H1 (cell line): ENCODE data around the gene GPC2. TPM values are rescaled to one million over a fixed set of nuclear protein-coding genes. Genes with fewer than 3 reads are reported as not detected.

ENCODE experiments used
- ASH2L ChIP-seq: fragments of 200-600, 300-600 bp; sonication (generic); IDR thresholded peaks from one replicate; pipeline ENCODE4 v1.7.1; 2017; ENCODE audit warnings: low read length
- CBX5 ChIP-seq: fragments of 300-800, 300-1000 bp; sonication (generic); IDR thresholded peaks from 2 replicates; pipeline ENCODE4 v1.7.1; 2016; ENCODE audit warnings: antibody characterized with exemption, low read length, low read depth
- CHD1 ChIP-seq: IDR thresholded peaks from 2 replicates; pipeline ENCODE4 v1.6.1; 2012; ENCODE audit warnings: low read depth, low read length, improper control_type of control experiment
- EGR1 ChIP-seq: IDR thresholded peaks from 2 replicates; pipeline ENCODE4 v1.6.1; 2011; ENCODE audit warnings: low read depth, low read length, borderline replicate concordance
- FOSL1 ChIP-seq: IDR thresholded peaks from 2 replicates; pipeline ENCODE4 v1.6.1; 2011; ENCODE audit warnings: mild to moderate bottlenecking, low read depth, low read length, moderate library complexity; ENCODE audit not compliant: insufficient read depth
- GABPA ChIP-seq: IDR thresholded peaks from 2 replicates; pipeline ENCODE4 v1.6.1; 2011; ENCODE audit warnings: mild to moderate bottlenecking, low read length, moderate library complexity, borderline replicate concordance; ENCODE audit not compliant: insufficient read depth
- HDAC2 ChIP-seq, 2 experiments: fragments of 300-600 bp in 1 of 2; sonication (generic) in 1 of 2; IDR thresholded peaks; 2 replicates each; pipeline ENCODE4 v1.6.1; 2011 to 2012; ENCODE audit warnings: low read depth in 2 of 2, low read length in 2 of 2, mild to moderate bottlenecking in 2 of 2, moderate library complexity in 2 of 2, borderline replicate concordance in 1 of 2, inconsistent platforms in 1 of 2
- JUND ChIP-seq: IDR thresholded peaks from 2 replicates; pipeline ENCODE4 v1.6.1; 2011; ENCODE audit warnings: mild to moderate bottlenecking, improper control_type of control experiment, low read length
- KDM1A ChIP-seq: fragments of 200-600, 300-600 bp; sonication (generic); IDR thresholded peaks from 2 replicates; pipeline ENCODE4 v1.7.1; 2016; ENCODE audit warnings: mild to moderate bottlenecking, low read length, borderline replicate concordance
- POLR2A ChIP-seq, 2 experiments: IDR thresholded peaks; 1 replicate in 1 of 2; 2 replicates in 1 of 2; pipeline ENCODE4 v1.6.1; 2011; ENCODE audit warnings: low read depth in 2 of 2, low read length in 2 of 2, mild to moderate bottlenecking in 2 of 2; ENCODE audit errors: control extremely low read depth in 1 of 2
- POU5F1 ChIP-seq: IDR thresholded peaks from 2 replicates; pipeline ENCODE4 v1.6.1; 2011; ENCODE audit warnings: low read depth, mild to moderate bottlenecking, low read length, moderate library complexity
- RAD21 ChIP-seq, 2 experiments: IDR thresholded peaks in 1 of 2; conservative IDR thresholded peaks in 1 of 2; 2 replicates each; pipeline ENCODE4 v1.6.1; 2011; ENCODE audit warnings: low read depth in 2 of 2, low read length in 2 of 2, improper control_type of control experiment in 1 of 2, inconsistent platforms in 1 of 2, mild to moderate bottlenecking in 1 of 2, moderate library complexity in 1 of 2
- RBBP5 ChIP-seq: IDR thresholded peaks from 2 replicates; pipeline ENCODE4 v1.7.1; 2012; ENCODE audit warnings: low read depth, mild to moderate bottlenecking, inconsistent platforms, low read length, moderate library complexity, borderline replicate concordance
- RFX5 ChIP-seq: IDR thresholded peaks from 2 replicates; pipeline ENCODE4 v1.6.1; 2011; ENCODE audit warnings: low read depth, low read length, improper control_type of control experiment, borderline replicate concordance
- RXRA ChIP-seq: IDR thresholded peaks from 2 replicates; pipeline ENCODE4 v1.6.1; 2011; ENCODE audit warnings: low read depth, mild to moderate bottlenecking, low read length, moderate library complexity; ENCODE audit not compliant: insufficient read depth
- SIRT6 ChIP-seq: IDR thresholded peaks from one replicate; pipeline ENCODE4 v1.7.1; 2012; ENCODE audit warnings: low read length, inconsistent platforms
- SIX5 ChIP-seq: IDR thresholded peaks from 2 replicates; pipeline ENCODE4 v1.6.1; 2011; ENCODE audit warnings: mild to moderate bottlenecking, low read depth, low read length
- SP1 ChIP-seq: IDR thresholded peaks from 2 replicates; pipeline ENCODE4 v1.6.1; 2011; ENCODE audit warnings: low read depth, low read length
- SP4 ChIP-seq: IDR thresholded peaks from 2 replicates; pipeline ENCODE4 v1.6.1; 2012; ENCODE audit warnings: low read length, inconsistent platforms
- TAF1 ChIP-seq: IDR thresholded peaks from 2 replicates; pipeline ENCODE4 v1.6.1; 2011; ENCODE audit warnings: mild to moderate bottlenecking, low read depth, low read length
- ZNF274 ChIP-seq: IDR thresholded peaks from 2 replicates; pipeline ENCODE4 v1.7.0; 2012; ENCODE audit warnings: low read length, borderline replicate concordance; ENCODE audit errors: extremely low read depth
- polyA plus RNA-seq, 7 experiments: library from polyadenylated mRNA; depleted of rRNA in 3 of 7; stranded (reverse) in 5 of 7; unstranded in 2 of 7; fragments of >200 nt in 5 of 7; fragments of 200-250 nt in 2 of 7; gene quantifications; 1 replicate in 5 of 7; 2 replicates in 1 of 7; 4 replicates in 1 of 7; pipeline versions ENCODE4 v1.2.1 to v1.2.3, GENCODE V29; 2011 to 2013; ENCODE audit warnings: missing spikeins in 2 of 7, mixed read lengths in 2 of 7
- total RNA-seq: library from RNA; stranded (reverse); fragmentation: NEBNext Ultra II Directional; extraction: Animal tissue kit (Norgen Biotek cat#: 25700); gene quantifications from 2 replicates; pipeline ENCODE4 v1.2.1, GENCODE V29; 2021
- TF ChIP-seq, protein P1 (sequence below): IDR thresholded peaks from 2 replicates; pipeline ENCODE4 v1.6.1; 2011; ENCODE audit warnings: low read depth, mild to moderate bottlenecking, low read length; ENCODE audit not compliant: insufficient read depth
- TF ChIP-seq, protein P2 (sequence below): IDR thresholded peaks from 2 replicates; pipeline ENCODE4 v1.6.1; 2011; ENCODE audit warnings: low read length, improper control_type of control experiment

Gene GPC2
- total and polyA plus RNA-seq, 2 of the 8 experiments (the other 6 are each of a cell fraction or from before 2014, with no cell fraction given) = 25.3 to 44.8 TPM

GRCh38 chr7:100177045-100178001 lies at the start of gene GPC2, which contains the start of gene STAG3 (continued):
- TF ChIP-seq RXRA = no peak
- TF ChIP-seq EGR1 = no peak
- TF ChIP-seq CHD1 = no peak
- peak; percentile 69 for TF ChIP-seq SP1
- TF ChIP-seq CBX5 = no peak
- no peak for TF ChIP-seq GABPA
- TF ChIP-seq ZNF274 = no peak
- TF ChIP-seq, protein P1, sequence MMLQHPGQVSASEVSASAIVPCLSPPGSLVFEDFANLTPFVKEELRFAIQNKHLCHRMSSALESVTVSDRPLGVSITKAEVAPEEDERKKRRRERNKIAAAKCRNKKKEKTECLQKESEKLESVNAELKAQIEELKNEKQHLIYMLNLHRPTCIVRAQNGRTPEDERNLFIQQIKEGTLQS = no peak
- TF ChIP-seq POLR2A (IDR thresholded peaks at IDR 0.05; ENCODE audit: control extremely low read depth in 1 of 2, low read depth in 2 of 2, low read length in 2 of 2) = peak in 1 of 2 experiments; percentile 75; a peak in 2 of 3 replicates
- no peak for TF ChIP-seq HDAC2 (IDR thresholded peaks at IDR 0.05; ENCODE audit: borderline replicate concordance in 1 of 2, low read depth in 2 of 2, low read length in 2 of 2)
- TF ChIP-seq, protein P2, sequence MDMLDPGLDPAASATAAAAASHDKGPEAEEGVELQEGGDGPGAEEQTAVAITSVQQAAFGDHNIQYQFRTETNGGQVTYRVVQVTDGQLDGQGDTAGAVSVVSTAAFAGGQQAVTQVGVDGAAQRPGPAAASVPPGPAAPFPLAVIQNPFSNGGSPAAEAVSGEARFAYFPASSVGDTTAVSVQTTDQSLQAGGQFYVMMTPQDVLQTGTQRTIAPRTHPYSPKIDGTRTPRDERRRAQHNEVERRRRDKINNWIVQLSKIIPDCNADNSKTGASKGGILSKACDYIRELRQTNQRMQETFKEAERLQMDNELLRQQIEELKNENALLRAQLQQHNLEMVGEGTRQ = peak; percentile 68
- TF ChIP-seq RAD21 (IDR thresholded peaks at IDR 0.05 in 1 of 2, conservative IDR thresholded peaks at IDR 0.05 in 1 of 2; ENCODE audit: low read depth in 2 of 2, low read length in 2 of 2) = no peak
- peak; percentile 78 for TF ChIP-seq TAF1
- TF ChIP-seq KDM1A = no peak; the same call in 1 of the 2 replicates
- TF ChIP-seq RBBP5 = no peak
- no peak for TF ChIP-seq FOSL1
- no peak for TF ChIP-seq SIRT6
- TF ChIP-seq ASH2L = peak; percentile 56
- no peak for TF ChIP-seq RFX5
- TF ChIP-seq POU5F1 = no peak
- TF ChIP-seq JUND = no peak
- TF ChIP-seq SP4 = peak; percentile 54; the same call in 1 of the 2 replicates
- TF ChIP-seq SIX5 = no peak
